ENCODE results near the gene STRADB. TPM values are rescaled to one million over a fixed set of nuclear protein-coding genes. Genes with fewer than 3 reads are reported as not detected.

STRADB gene
- total RNA-seq, 1 experiment from 2014 or later, result 40.5 TPM

DNA sequence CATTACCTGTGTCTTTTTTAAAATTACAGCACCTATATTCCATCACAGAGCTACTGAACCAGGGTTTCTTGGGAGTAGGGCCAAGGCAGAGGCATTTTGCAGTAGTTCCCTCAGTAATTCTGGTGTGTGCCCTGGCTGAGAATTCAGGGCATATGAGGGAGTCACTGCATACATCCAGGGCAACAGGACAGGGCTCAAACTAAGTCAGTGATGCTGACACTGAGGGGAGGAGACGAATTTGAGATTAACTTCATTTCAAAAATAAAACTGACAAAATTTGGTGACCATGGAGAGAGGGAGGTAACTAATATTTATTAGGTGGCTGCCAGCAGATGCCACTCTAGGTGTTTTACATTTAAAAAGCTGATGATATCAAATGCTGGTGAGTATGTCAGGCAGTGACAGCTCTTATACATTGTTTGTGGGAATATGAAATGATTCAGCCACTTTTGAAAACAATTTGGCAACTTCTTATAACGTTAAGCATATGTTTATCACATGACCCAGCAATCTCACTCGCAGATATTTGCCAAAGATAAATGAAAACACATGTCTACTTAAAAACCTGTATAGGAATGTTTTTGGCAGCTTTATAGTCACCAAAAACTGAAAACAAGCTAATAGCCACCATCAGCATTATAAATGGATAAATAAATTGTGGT, 20.3 kb downstream of the STRADB start:
- no peaks in the 10 kb centered on the region for H3K23me2 ChIP-seq (ENCODE audit: insufficient read length, low read depth, low read length, poor library complexity, severe bottlenecking)
- H3K36me3 Mint-ChIP-seq (ENCODE audit: insufficient read depth in 1 of 3, low read depth in 3 of 3), result peaks cover 6 to 37% (median 23%) of the 10 kb centered on the region in 3 experiments; a peak in 5 of 7 replicates
- H2BK5ac ChIP-seq (ENCODE audit: insufficient read length, low read length), result no peak overlapping the region
- H3K4me1 ChIP-seq (ENCODE audit: insufficient read depth, low read length), result no peaks in the 10 kb centered on the region; the same call in 1 of the 2 replicates
- no peak overlapping the region for H3K23ac ChIP-seq (ENCODE audit: insufficient read length, low read depth, low read length)
- no peak overlapping the region for H3K4me3 Mint-ChIP-seq
- H3K4me1 Mint-ChIP-seq, result peaks cover 9 to 10% of the 10 kb centered on the region in 2 experiments
- H3K18ac ChIP-seq (ENCODE audit: insufficient read length, low read depth, low read length), result no peak overlapping the region
- H4K20me1 ChIP-seq (ENCODE audit: control insufficient read depth, insufficient read depth, insufficient read length), result no peaks in the 10 kb centered on the region
- no peaks in the 10 kb centered on the region for H3K9me3 Mint-ChIP-seq
- no peaks in the 10 kb centered on the region for H3K9me3 ChIP-seq (ENCODE audit: control insufficient read depth, low read depth, low read length)
- H3K56ac ChIP-seq (ENCODE audit: insufficient read length, low read depth, low read length), result no peak overlapping the region
- H3K27me3 Mint-ChIP-seq (ENCODE audit: low read depth), result no peaks in the 10 kb centered on the region
- TF ChIP-seq, protein P1, sequence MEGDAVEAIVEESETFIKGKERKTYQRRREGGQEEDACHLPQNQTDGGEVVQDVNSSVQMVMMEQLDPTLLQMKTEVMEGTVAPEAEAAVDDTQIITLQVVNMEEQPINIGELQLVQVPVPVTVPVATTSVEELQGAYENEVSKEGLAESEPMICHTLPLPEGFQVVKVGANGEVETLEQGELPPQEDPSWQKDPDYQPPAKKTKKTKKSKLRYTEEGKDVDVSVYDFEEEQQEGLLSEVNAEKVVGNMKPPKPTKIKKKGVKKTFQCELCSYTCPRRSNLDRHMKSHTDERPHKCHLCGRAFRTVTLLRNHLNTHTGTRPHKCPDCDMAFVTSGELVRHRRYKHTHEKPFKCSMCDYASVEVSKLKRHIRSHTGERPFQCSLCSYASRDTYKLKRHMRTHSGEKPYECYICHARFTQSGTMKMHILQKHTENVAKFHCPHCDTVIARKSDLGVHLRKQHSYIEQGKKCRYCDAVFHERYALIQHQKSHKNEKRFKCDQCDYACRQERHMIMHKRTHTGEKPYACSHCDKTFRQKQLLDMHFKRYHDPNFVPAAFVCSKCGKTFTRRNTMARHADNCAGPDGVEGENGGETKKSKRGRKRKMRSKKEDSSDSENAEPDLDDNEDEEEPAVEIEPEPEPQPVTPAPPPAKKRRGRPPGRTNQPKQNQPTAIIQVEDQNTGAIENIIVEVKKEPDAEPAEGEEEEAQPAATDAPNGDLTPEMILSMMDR (conservative IDR thresholded peaks at IDR 0.05), result no peak
- H2AK5ac ChIP-seq (ENCODE audit: insufficient read length, low read length), result no peak overlapping the region
- no peak overlapping the region for H3K4ac ChIP-seq (ENCODE audit: low read depth, low read length)
- H3K27ac ChIP-seq (ENCODE audit: insufficient read length, low read depth, low read length), result no peak overlapping the region
- no peak for DNase-seq
- peak overlapping the region in 2 of 3 experiments; percentile 1 to 24; a peak in 2 of 7 replicates for H3K27ac Mint-ChIP-seq
- H2BK15ac ChIP-seq (ENCODE audit: low read depth, low read length), result no peak overlapping the region
- H3K79me2 ChIP-seq (ENCODE audit: insufficient read depth, low read length), result no peaks in the 10 kb centered on the region
- no CpG with 5 or more reads among the region's 3 CpGs for WGBS (ENCODE audit: extremely low coverage, insufficient read length, low lambda C conversion rate)
- no peak overlapping the region for H4K5ac ChIP-seq (ENCODE audit: insufficient read length, low read depth, low read length)
- H2BK120ac ChIP-seq (ENCODE audit: low read depth, low read length, poor library complexity, severe bottlenecking), result no peak overlapping the region
- no peaks in the 10 kb centered on the region for H3K79me1 ChIP-seq (ENCODE audit: insufficient read depth, low read depth, low read length, poor library complexity, severe bottlenecking)
- no peak overlapping the region for H2AFZ ChIP-seq (ENCODE audit: low read length)
- no peaks in the 10 kb centered on the region for H3K27me3 ChIP-seq (ENCODE audit: insufficient read depth, low read length)
- H3K14ac ChIP-seq (ENCODE audit: insufficient read depth, low read length), result no peak overlapping the region
- no peak overlapping the region for H2BK12ac ChIP-seq (ENCODE audit: insufficient read length, low read depth, low read length)
- no peak overlapping the region for H4K91ac ChIP-seq (ENCODE audit: insufficient read length, low read depth, low read length)
- no peak overlapping the region for H2BK20ac ChIP-seq (ENCODE audit: low read depth, low read length, poor library complexity, severe bottlenecking)
- H3K4me2 ChIP-seq (ENCODE audit: insufficient read depth, insufficient read length, low read length), result no peak overlapping the region
- no peak overlapping the region for H3T11ph ChIP-seq (ENCODE audit: low read length)
- H3K9ac ChIP-seq (ENCODE audit: extremely low read depth, insufficient read length, low read length), result no peak overlapping the region
- no peak overlapping the region for H4K8ac ChIP-seq (replicated peaks; ENCODE audit: insufficient read length, low read depth, low read length)

Data from H9 (cell line).